Parathyroid adenoma (tissue), 2 donors: Measurements from ENCODE around the gene LRRC4C.

Experiments used
- H2AFZ ChIP-seq: fragments of 300-600 bp; sonication (generic); one replicate; pipeline ENCODE4 v1.7.0; 2017; ENCODE audit warnings: antibody characterized with exemption, mild to moderate bottlenecking
- H3K27ac ChIP-seq: fragments of 300-600 bp; sonication (generic); one replicate; pipeline ENCODE4 v1.7.0; 2017
- H3K27me3 ChIP-seq: fragments of 300-600 bp; sonication (generic); one replicate; pipeline ENCODE4 v1.7.0; 2017; ENCODE audit warnings: low read length; ENCODE audit not compliant: control insufficient read depth, insufficient read depth
- H3K36me3 ChIP-seq: fragments of 300-600 bp; sonication (generic); one replicate; pipeline ENCODE4 v1.7.0; 2017; ENCODE audit warnings: low read length; ENCODE audit not compliant: control insufficient read depth, insufficient read depth
- H3K4me1 ChIP-seq: fragments of 300-600 bp; sonication (generic); one replicate; pipeline ENCODE4 v1.7.0; 2017; ENCODE audit warnings: control low read depth
- H3K4me2 ChIP-seq: fragments of 300-600 bp; sonication (generic); one replicate; pipeline ENCODE4 v1.7.0; 2017; ENCODE audit warnings: low read length
- H3K4me3 ChIP-seq: fragments of 300-600 bp; sonication (generic); one replicate; pipeline ENCODE4 v1.7.0; 2017; ENCODE audit warnings: low read depth, low read length
- H3K79me2 ChIP-seq: fragments of 300-600 bp; sonication (generic); one replicate; pipeline ENCODE4 v1.7.0; 2017; ENCODE audit warnings: control low read depth
- H3K9ac ChIP-seq: fragments of 300-600 bp; sonication (generic); one replicate; pipeline ENCODE4 v1.7.0; 2017; ENCODE audit warnings: mild to moderate bottlenecking
- H3K9me3 ChIP-seq: fragments of 300-600 bp; sonication (generic); one replicate; pipeline ENCODE4 v1.7.0; 2017; ENCODE audit warnings: low read length; ENCODE audit not compliant: control insufficient read depth
- CTCF ChIP-seq: fragments of 300-600 bp; sonication (generic); IDR thresholded peaks from one replicate; pipeline ENCODE4 v1.7.0; 2017; ENCODE audit warnings: antibody characterized with exemption, mild to moderate bottlenecking
- donor health status: primary hyperparathyroidism.

The LRRC4C gene

GRCh38 chr11:40328890-40329614 lies 1130.4 kb downstream of the LRRC4C start:
- Histone ChIP-seq H3K36me3 (no peaks in the 10 kb centered on the region), H3K9ac (no peak overlapping the region), H3K4me2 (no peak overlapping the region), H2AFZ (no peak overlapping the region), H3K79me2 (no peaks in the 10 kb centered on the region), H3K27me3 (no peaks in the 10 kb centered on the region), H3K4me3 (no peak overlapping the region), H3K4me1 (no peaks in the 10 kb centered on the region), H3K27ac (no peak overlapping the region), H3K9me3 (no peaks in the 10 kb centered on the region)
- TF ChIP-seq CTCF: no peak

- Histone ChIP-seq H3K4me1 (no peaks in the 10 kb centered on the region), H3K4me3 (no peak overlapping the region), H3K9ac (no peak overlapping the region), H2AFZ (no peak overlapping the region), H3K4me2 (no peak overlapping the region), H3K27me3 (no peaks in the 10 kb centered on the region), H3K36me3 (no peaks in the 10 kb centered on the region), H3K9me3 (no peaks in the 10 kb centered on the region), H3K79me2 (no peaks in the 10 kb centered on the region), H3K27ac (no peak overlapping the region)
- TF ChIP-seq CTCF: no peak
Observed at GRCh38 chr11:40323241-40323640, 1136.2 kb downstream of the LRRC4C start.

- no peaks in the 10 kb centered on the region for H3K79me2 ChIP-seq
- H2AFZ ChIP-seq: no peak overlapping the region
- no peak overlapping the region for H3K27ac ChIP-seq
- TF ChIP-seq CTCF: no peak
- H3K36me3 ChIP-seq: no peaks in the 10 kb centered on the region
- H3K9me3 ChIP-seq: no peaks in the 10 kb centered on the region
- no peak overlapping the region for H3K4me3 ChIP-seq
- no peak overlapping the region for H3K9ac ChIP-seq
- H3K27me3 ChIP-seq: no peaks in the 10 kb centered on the region
- H3K4me2 ChIP-seq: no peak overlapping the region
- no peaks in the 10 kb centered on the region for H3K4me1 ChIP-seq
Observed at GRCh38 chr11:40321537-40321936, 1137.9 kb downstream of the LRRC4C start.

GRCh38 chr11:40316171-40316570 lies 1143.3 kb downstream of the LRRC4C start:
- Histone ChIP-seq H3K79me2 (no peaks in the 10 kb centered on the region), H3K36me3 (no peaks in the 10 kb centered on the region), H3K27ac (no peak overlapping the region), H3K4me2 (no peak overlapping the region), H3K4me3 (no peak overlapping the region), H2AFZ (no peak overlapping the region), H3K9ac (no peak overlapping the region), H3K27me3 (no peaks in the 10 kb centered on the region), H3K9me3 (no peaks in the 10 kb centered on the region), H3K4me1 (no peaks in the 10 kb centered on the region)
- no peak for TF ChIP-seq CTCF

GRCh38 chr11:40315122-40315521 lies 1144.3 kb downstream of the LRRC4C start:
- Histone ChIP-seq H3K79me2 (no peaks in the 10 kb centered on the region), H3K4me2 (no peak overlapping the region), H3K27ac (no peak overlapping the region), H3K4me3 (no peak overlapping the region), H3K9me3 (no peaks in the 10 kb centered on the region), H3K27me3 (no peaks in the 10 kb centered on the region), H3K36me3 (no peaks in the 10 kb centered on the region), H2AFZ (no peak overlapping the region), H3K4me1 (no peaks in the 10 kb centered on the region), H3K9ac (no peak overlapping the region)
- no peak for TF ChIP-seq CTCF
